Keratinocyte (primary cell): ENCODE measurements around the gene NYAP2. TPM values are rescaled to one million over a fixed set of nuclear protein-coding genes. Genes with fewer than 3 reads are reported as not detected.

ENCODE experiments used
- DNase-seq: peaks from one replicate; pipeline ENCODE4 v3.0.0-alpha.2; 2011; ENCODE audit warnings: low read depth, missing footprints, low spot score
- FAIRE-seq: peaks from 2 replicates; lab custom pipeline; 2011; peaks lifted over from hg19 to GRCh38; lab: Jason Lieb, UNC
- H2AFZ ChIP-seq: 2 replicates; pipeline ENCODE4 v1.6.0; 2012; ENCODE audit warnings: low read length, control low read depth, inconsistent platforms; ENCODE audit not compliant: control insufficient read depth
- H3K27ac ChIP-seq: 2 replicates; pipeline ENCODE4 v1.5.1; 2011; ENCODE audit warnings: low read length; ENCODE audit not compliant: control insufficient read depth, insufficient read depth
- H3K27me3 ChIP-seq: 3 replicates; pipeline ENCODE4 v1.6.0; 2011; ENCODE audit warnings: low read length; ENCODE audit not compliant: control insufficient read depth, insufficient read depth; ENCODE audit errors: extremely low read depth
- H3K36me3 ChIP-seq, 2 experiments: 2 replicates in 1 of 2; 3 replicates in 1 of 2; pipeline ENCODE4 v1.5.1; 2011; ENCODE audit warnings: low read length in 2 of 2, mild to moderate bottlenecking in 1 of 2; ENCODE audit not compliant: control insufficient read depth in 2 of 2, insufficient read depth in 2 of 2; ENCODE audit errors: extremely low read depth in 1 of 2
- H3K4me1 ChIP-seq: 3 replicates; pipeline ENCODE4 v1.5.1; 2011; ENCODE audit warnings: low read length; ENCODE audit not compliant: control insufficient read depth, insufficient read depth; ENCODE audit errors: extremely low read depth
- H3K4me2 ChIP-seq: 3 replicates; pipeline ENCODE4 v1.6.0; 2011; ENCODE audit warnings: low read depth, low read length; ENCODE audit not compliant: control insufficient read depth, insufficient read depth; ENCODE audit errors: extremely low read depth
- H3K4me3 ChIP-seq, 3 experiments: fragments of 200-600 bp in 1 of 3; sonication (generic) in 1 of 3; 2 replicates in 2 of 3; 3 replicates in 1 of 3; pipeline ENCODE4 v1.5.1; 2011 to 2016; ENCODE audit warnings: low read length in 3 of 3, mild to moderate bottlenecking in 3 of 3, control low read depth in 2 of 3, inconsistent platforms in 1 of 3, low read depth in 1 of 3, mixed read lengths in 1 of 3, mixed run types in 1 of 3, moderate library complexity in 1 of 3; ENCODE audit not compliant: control insufficient read depth in 2 of 3, insufficient read depth in 2 of 3; ENCODE audit errors: extremely low read depth in 1 of 3
- H3K79me2 ChIP-seq: 2 replicates; pipeline ENCODE4 v1.6.0; 2012; ENCODE audit warnings: low read length; ENCODE audit not compliant: control insufficient read depth, insufficient read depth
- H3K9ac ChIP-seq: 3 replicates; pipeline ENCODE4 v1.6.0; 2011; ENCODE audit warnings: low read length; ENCODE audit not compliant: control insufficient read depth, insufficient read depth; ENCODE audit errors: extremely low read depth
- H3K9me1 ChIP-seq: 3 replicates; pipeline ENCODE4 v1.6.0; 2011; ENCODE audit warnings: low read length; ENCODE audit not compliant: control insufficient read depth, insufficient read depth; ENCODE audit errors: extremely low read depth
- H3K9me3 ChIP-seq: 2 replicates; pipeline ENCODE4 v1.5.1; 2012; ENCODE audit warnings: low read depth, low read length; ENCODE audit not compliant: control insufficient read depth
- H4K20me1 ChIP-seq: 3 replicates; pipeline ENCODE4 v1.6.0; 2011; ENCODE audit warnings: low read length; ENCODE audit not compliant: control insufficient read depth, insufficient read depth; ENCODE audit errors: extremely low read depth
- EZH2 ChIP-seq: IDR thresholded peaks from one replicate; pipeline ENCODE4 v1.6.1; 2012; ENCODE audit warnings: inconsistent platforms, mild to moderate bottlenecking, low read length, moderate library complexity
- dilution Hi-C: fragments of 300-500 bp; cut with MboI; formaldehyde crosslinking; loops from one replicate; pipeline ENCODE4 v1.7.0; 2020; ENCODE audit warnings: low sequenced_read_pairs; ENCODE audit not compliant: extremely low pct_ligation_motif_present
- polyA plus RNA-seq, 5 experiments: library from polyadenylated mRNA; depleted of rRNA in 3 of 5; stranded (reverse) in 3 of 5; stranded (forward) in 1 of 5; unstranded in 1 of 5; fragments of >200 nt; gene quantifications; 1 replicate in 1 of 5; 2 replicates in 3 of 5; 3 replicates in 1 of 5; pipeline versions ENCODE4 v1.2.1 to v1.2.3, GENCODE V29; 2011 to 2012; ENCODE audit warnings: missing spikeins in 2 of 5, low read depth in 1 of 5, low replicate concordance in 1 of 5
- TF ChIP-seq, protein P1 (sequence below), 3 experiments: IDR thresholded peaks in 1 of 3; conservative IDR thresholded peaks in 1 of 3; optimal IDR thresholded peaks in 1 of 3; 2 replicates in 2 of 3; 3 replicates in 1 of 3; pipeline versions ENCODE3 to v1.5.1; 2011; ENCODE audit warnings: low read length in 3 of 3, mild to moderate bottlenecking in 3 of 3, moderate library complexity in 2 of 3, control low read depth in 1 of 3, inconsistent platforms in 1 of 3; ENCODE audit not compliant: insufficient read depth in 2 of 3; ENCODE audit errors: extremely low read depth in 1 of 3

The NYAP2 gene
- polyA plus RNA-seq, 1 donor (not counting 4 experiments of a cell fraction or from before 2014, with no cell fraction given), result not detected

DNA sequence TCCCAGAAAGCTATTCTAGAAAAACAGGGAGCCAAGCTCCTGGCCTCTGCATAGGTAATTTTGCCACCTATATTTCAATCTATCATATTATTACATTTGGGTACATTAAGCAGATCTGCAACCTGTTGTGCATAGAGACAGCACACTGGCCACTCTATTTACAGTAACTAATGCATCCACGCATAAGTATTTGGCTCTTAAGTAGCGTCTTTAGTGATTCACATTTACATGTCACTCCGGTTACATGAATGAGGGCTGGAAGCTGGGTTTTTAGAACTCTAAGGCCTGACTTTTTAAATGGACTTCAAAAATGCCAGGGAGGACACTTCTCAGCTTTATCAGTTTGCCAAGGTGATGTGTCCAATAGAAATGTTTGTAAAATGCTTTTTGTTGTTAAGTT lies 97.7 kb downstream of the NYAP2 start:
- H3K27me3 ChIP-seq, result no peaks in the 10 kb centered on the region
- H2AFZ ChIP-seq, result no peak overlapping the region
- H4K20me1 ChIP-seq, result no peaks in the 10 kb centered on the region
- H3K9ac ChIP-seq, result no peak overlapping the region
- no peaks in the 10 kb centered on the region for H3K9me3 ChIP-seq
- H3K4me1 ChIP-seq, result no peaks in the 10 kb centered on the region
- no peak overlapping the region for H3K27ac ChIP-seq
- TF ChIP-seq, protein P1, sequence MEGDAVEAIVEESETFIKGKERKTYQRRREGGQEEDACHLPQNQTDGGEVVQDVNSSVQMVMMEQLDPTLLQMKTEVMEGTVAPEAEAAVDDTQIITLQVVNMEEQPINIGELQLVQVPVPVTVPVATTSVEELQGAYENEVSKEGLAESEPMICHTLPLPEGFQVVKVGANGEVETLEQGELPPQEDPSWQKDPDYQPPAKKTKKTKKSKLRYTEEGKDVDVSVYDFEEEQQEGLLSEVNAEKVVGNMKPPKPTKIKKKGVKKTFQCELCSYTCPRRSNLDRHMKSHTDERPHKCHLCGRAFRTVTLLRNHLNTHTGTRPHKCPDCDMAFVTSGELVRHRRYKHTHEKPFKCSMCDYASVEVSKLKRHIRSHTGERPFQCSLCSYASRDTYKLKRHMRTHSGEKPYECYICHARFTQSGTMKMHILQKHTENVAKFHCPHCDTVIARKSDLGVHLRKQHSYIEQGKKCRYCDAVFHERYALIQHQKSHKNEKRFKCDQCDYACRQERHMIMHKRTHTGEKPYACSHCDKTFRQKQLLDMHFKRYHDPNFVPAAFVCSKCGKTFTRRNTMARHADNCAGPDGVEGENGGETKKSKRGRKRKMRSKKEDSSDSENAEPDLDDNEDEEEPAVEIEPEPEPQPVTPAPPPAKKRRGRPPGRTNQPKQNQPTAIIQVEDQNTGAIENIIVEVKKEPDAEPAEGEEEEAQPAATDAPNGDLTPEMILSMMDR (optimal IDR thresholded peaks at IDR 0.05 in 1 of 3, IDR thresholded peaks at IDR 0.05 in 1 of 3, conservative IDR thresholded peaks at IDR 0.05 in 1 of 3; ENCODE audit: extremely low read depth in 1 of 3, insufficient read depth in 2 of 3, low read length in 3 of 3), result no peak
- no peak for TF ChIP-seq EZH2
- H3K9me1 ChIP-seq, result no peaks in the 10 kb centered on the region
- no peak overlapping the region for H3K4me3 ChIP-seq
- DNase-seq (no peak), FAIRE-seq (no peak)
- H3K36me3 ChIP-seq, result no peaks in the 10 kb centered on the region
- H3K4me2 ChIP-seq, result no peak overlapping the region
- dilution Hi-C loops, result no loop called here
- no peaks in the 10 kb centered on the region for H3K79me2 ChIP-seq

DNA sequence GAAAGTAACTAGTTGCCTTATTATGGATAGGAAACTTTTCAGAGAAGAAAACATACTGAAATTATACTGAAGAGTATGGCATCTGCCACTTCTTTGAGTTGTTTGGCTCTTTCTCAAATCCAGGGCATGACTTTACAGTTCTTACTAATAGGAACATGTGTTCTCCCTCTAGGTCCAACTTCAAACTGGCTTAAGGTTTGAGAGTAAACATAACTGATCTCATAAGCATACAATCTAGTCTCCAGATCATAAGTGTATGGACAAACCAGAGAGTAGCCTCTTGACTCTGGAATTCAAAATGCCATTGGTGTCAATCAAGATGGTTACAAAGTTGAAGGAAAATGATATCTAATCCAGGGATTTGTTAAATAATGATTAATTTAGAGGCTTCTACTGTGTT lies 101.5 kb downstream of the NYAP2 start:
- no peak for TF ChIP-seq EZH2
- no peak overlapping the region for H3K27ac ChIP-seq
- no peak for FAIRE-seq
- no peaks in the 10 kb centered on the region for H3K27me3 ChIP-seq
- no peaks in the 10 kb centered on the region for H3K9me3 ChIP-seq
- dilution Hi-C loops, result no loop called here
- H3K79me2 ChIP-seq, result no peaks in the 10 kb centered on the region
- no peak overlapping the region for H3K4me3 ChIP-seq
- no peaks in the 10 kb centered on the region for H3K36me3 ChIP-seq
- H4K20me1 ChIP-seq, result no peaks in the 10 kb centered on the region
- no peaks in the 10 kb centered on the region for H3K9me1 ChIP-seq
- H3K9ac ChIP-seq, result no peak overlapping the region
- no peak for DNase-seq
- H3K4me2 ChIP-seq, result no peak overlapping the region
- H3K4me1 ChIP-seq, result no peaks in the 10 kb centered on the region
- H2AFZ ChIP-seq, result no peak overlapping the region

DNA sequence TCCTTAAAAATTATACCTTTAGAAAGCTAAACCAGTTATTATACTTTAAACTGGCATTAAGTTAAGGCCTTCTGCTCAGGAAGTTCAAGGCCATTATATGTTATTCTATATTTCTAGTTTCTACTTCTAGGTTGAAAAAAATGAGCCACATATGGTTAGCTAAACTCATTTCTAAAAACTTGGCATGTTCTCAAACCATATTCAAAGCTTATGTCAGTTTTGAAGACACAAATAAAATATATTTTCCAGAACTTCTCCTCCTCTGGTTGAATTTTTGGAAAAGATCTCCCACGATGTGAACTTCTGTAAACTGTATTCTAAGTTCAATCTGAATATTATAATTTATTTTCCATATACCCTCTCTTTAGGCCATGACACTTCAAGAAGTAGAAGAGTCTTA lies 103.5 kb downstream of the NYAP2 start:
- dilution Hi-C loops, result no loop called here
- Histone ChIP-seq H3K27ac (no peak overlapping the region), H3K36me3 (no peaks in the 10 kb centered on the region), H3K4me2 (no peak overlapping the region), H4K20me1 (no peaks in the 10 kb centered on the region), H3K9me1 (no peaks in the 10 kb centered on the region), H3K27me3 (no peaks in the 10 kb centered on the region), H3K4me1 (no peaks in the 10 kb centered on the region), H2AFZ (no peak overlapping the region), H3K9ac (no peak overlapping the region), H3K9me3 (no peaks in the 10 kb centered on the region), H3K79me2 (no peaks in the 10 kb centered on the region), H3K4me3 (no peak overlapping the region)
- DNase-seq (no peak), FAIRE-seq (no peak)
- no peak for TF ChIP-seq EZH2
- TF ChIP-seq, protein P1 (optimal IDR thresholded peaks at IDR 0.05 in 1 of 3, IDR thresholded peaks at IDR 0.05 in 1 of 3, conservative IDR thresholded peaks at IDR 0.05 in 1 of 3; ENCODE audit: extremely low read depth in 1 of 3, insufficient read depth in 2 of 3, low read length in 3 of 3), result no peak
